Measurements from ENCODE around the gene PIKFYVE. TPM values are rescaled to one million over a fixed set of nuclear protein-coding genes. Genes with fewer than 3 reads are reported as not detected.
"Not testable (repeated sequence)": the region's sequence is repeated elsewhere in the genome, so short reads cannot be mapped to it uniquely, and the experiment has no call there.

Gene PIKFYVE
- total RNA-seq, 1 donor from 2014 or later = 37.4 TPM

DNA sequence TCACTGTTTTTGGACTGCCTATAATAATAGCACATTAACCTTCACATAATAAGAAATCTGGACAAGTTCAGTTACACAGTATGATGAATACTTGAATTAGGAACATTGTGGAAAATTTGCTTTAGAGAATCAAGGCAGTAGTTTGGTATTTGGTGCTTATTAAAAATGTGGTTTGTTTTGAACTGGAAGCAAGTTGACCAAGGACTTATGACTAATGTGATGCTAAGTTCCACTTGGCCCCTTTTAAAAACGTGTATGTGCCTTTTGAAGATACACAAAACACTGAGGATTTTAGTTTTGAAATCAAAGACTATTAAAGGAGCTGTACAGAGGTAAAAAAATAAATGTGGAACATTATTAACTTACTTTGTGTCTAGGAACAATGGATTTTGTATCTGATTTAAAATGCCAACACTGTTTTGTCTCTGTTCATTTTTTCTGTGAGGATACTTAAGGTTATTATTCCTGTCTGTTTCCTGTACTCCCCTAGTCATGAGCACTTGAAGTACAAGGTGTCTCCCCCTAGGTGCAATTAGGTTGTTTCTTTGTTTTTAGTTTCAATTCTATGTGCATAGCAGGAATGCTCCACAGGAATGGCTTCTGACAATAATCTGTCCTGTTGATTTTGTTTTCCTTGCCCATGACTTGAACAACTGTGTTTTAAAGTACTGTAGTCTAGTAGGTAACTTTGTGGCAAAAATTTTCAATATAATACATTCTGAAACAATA lies 91.0 kb downstream of the PIKFYVE start:
- intact Hi-C loops (cut with micrococcal nuclease) = no loop called here

DNA sequence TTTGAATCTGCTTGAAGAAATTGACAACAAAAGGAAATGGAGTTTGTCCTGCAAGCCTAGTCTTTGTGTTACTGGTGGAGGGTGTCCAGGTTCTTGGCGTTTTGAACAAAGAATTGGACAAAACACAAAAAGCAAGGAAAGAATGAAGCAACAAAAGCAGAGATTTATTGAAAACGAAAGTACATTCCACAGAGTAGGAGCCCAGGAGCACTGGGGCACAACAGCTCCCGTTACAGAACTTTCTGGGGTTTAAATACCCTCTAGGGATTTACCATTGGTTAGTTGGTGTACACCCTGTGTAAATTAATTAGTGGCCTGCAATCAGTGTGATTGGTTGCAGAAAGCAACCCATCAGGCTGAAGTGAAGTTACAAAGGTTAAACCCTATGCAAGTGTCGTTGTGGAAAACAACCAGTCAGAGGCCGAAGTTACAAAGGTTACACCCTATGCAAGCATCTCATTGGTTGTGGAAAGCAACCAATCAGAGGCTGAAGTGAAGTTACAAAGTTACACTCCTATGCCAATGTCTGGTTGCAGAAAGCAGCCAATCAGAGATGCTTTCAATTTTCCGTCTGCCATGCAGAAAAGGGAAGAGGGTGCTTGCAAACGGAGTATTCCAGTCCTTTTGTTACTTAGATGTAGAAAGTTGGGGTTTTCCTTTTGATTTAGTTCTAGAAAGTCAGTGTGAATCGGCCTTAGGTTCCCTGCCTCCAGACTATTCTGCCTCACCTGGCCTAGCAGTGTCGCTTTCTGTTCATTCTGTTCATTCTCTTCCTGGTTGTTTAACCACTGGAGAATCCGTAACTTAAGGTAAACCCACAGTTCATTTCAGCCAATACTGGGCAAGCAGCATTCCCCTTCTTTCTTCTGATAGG lies 92.9 kb downstream of the PIKFYVE start:
- intact Hi-C loops (cut with micrococcal nuclease) = no loop called here

DNA sequence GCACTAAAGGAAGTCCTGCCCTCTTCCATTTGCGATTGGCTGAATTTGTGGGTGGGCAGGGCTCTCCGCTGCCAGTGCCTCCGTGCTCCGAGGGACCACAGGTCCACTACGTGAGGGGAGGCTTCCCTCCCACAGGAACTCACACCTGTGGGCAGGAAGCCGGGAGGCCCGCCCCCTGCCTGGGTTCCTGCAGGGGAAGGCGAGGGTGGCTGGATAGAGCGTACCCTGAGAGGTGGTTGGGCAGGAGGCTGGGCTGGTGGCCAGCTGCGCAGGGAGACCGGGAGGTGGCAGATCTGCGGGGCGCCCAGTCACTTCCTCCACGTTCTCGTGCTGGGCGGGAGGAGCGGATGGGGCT lies 93.6 kb downstream of the PIKFYVE start:
- intact Hi-C loops (cut with micrococcal nuclease) = no loop called here

DNA sequence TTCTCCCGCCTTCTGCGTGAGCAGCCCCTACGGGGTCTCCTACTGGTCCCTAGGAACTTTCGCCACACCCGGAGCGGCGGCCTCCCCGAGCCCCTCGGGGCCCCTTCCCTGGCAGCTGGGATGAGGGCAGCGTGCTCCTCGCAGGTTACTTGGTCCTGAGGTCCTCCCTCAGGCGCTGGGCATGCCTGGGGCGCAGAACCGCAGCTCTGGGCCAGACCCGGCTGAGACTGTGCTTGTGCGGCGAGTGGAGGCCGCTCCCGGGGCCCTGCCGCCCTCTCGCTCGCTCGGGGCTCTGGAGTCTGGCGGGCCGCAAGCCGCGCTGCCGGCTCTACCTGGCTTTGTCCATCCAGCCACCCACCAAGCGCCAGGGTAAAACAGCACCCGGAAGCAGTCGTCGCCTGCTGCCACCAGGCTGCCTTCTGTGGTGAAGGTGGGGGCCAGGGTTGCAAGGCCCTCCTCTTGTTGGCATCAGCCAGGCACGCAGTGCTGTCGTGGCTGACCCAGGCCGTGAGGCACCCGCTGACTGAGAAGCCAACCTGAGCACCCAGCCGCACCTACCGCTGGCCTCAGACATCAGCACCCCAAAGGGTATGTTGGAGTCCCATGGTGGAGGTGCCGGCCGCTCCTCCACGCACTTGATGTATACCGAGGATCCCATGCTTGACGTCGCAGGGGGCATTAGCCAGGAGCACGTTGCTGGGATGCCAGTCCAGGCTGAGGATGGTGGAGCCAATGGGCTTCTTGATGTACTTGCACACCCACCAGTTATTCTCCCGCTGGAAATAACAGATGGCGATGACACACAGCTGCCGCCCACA lies 94.4 kb downstream of the PIKFYVE start:
- intact Hi-C loops (cut with micrococcal nuclease) = no loop called here

DNA sequence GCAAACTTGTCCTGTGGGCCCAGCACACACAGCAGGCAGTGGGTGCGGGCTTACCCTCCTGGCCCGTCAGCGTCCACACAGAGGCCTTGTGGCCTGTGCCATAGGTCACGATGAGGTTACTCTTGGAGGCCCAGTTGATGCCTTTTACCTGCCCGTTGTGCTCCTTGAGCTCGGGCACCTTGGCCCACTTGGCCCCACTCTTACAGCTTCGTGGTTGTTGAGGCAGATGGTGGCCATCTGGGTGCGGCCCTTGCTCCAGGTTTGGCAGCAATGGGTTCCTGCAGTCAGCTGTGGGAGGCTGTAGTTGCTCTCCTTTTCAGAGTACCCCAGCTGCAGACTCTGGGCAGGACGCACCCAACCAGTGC lies 95.0 kb downstream of the PIKFYVE start:
- intact Hi-C loops (cut with micrococcal nuclease) = no loop called here

DNA sequence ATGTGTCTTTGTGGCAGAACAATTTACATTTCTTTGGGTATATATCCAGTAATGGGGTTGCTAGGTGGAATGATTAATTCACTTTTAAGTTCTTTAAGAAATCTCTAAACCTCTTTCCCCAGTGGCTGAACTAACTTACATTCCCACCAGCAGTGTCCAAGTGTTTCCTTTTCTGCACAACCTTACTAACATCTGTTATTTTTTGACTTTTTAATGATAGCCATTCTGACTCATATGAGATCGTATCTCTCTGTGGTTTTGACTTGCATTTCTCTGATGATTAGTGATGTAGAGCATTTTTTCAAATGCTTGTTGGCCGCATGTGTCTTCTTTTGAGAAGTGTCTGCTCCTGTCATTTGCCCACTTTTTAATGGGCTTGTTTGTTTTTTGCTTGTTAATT lies 97.4 kb downstream of the PIKFYVE start:
- intact Hi-C loops (cut with micrococcal nuclease) = no loop called here

DNA sequence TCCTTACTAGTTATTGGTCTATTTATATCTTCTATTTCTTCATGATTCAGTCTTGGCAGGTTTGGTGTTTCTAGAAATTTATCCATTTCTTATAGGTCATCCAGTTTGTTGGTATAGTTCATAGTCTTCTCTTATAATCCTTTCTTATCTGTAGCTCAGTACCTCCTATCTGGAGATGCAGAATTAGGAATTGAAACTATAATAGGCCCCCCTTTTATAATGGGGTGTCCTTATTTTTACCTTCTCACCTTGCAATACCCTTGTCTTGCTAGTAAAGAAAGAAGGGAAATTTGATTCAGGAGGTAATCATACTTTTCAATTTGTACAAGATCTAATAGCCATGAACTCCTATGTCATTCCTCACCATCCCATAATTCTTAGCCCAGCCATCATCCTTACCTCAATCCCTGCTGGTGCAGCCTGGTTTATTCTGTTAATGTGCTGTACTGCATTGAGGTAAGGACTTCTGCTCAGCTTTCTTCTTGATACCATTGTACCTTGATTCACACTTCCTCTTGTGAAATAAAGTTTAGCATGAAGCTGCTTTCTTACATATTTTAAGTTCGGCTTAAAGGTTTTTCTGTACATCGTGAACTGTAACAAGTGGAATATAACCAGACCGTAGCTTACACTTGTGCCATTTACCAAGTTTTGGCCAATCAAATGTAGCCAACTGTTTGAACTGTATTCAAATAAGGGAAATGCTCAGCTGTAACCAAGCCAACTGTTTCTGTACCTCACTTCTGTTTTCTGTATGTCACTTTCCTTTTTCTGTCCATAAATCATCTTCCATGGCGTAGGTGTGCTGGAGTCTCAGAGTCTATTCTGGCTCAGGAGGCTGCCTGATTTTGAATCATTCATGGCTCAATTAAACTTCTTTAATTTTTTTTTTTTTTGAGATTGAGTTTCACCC lies 100.4 kb downstream of the PIKFYVE start:
- intact Hi-C loops (cut with micrococcal nuclease) = no loop called here

DNA sequence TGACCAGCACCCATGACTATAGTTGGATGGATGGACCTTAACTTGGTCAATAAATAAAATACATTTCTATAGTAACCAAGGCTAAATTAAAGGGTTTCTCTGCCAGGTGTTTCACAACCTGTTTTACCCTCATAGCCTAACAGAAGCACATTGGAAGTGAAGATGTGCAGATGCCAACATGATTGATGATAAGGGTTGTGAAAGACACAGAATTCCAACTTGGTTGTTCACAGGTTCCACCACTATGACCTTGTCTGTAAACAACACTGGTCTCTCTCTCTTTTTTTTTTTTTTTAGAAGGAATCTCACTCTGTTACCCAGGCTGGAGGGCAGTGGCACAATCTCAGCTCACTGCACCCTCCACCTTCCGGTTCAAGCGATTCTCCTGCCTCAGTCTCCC lies 103.0 kb downstream of the PIKFYVE start:
- intact Hi-C loops (cut with micrococcal nuclease) = no loop called here

DNA sequence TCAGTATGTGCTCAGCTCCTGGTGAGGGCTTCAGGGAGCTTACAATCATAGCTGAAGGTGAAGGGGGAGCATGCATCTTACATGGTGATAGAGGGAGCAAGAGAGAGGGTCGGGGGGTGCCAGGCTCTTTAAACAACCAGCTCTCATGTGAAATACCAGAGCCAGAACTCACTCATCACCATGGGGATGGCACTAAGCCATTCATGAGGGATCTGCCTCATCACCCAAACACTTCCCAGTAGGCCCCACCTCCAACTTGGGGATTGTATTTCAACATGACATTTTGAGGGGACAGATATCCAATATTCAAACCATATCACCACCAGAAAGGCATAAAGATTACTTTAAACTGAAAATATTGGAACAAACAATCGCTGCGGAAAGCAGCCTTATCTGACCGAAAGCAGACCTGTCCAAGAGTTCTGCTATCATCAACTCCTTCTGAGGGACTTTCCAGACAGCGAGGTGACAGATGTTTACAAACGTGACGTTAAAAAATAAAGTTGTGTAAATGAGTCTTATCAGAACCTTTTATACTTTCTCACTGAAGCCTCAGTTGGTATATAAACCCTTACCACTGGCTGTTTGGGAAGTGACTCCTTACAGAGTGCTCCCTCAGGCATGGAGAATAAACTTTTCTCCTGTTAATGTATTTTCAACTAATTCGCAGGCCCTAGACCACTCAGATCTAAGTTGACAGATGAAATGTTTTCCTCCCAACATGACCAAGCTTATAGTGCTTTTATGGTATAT lies 105.0 kb downstream of the PIKFYVE start:
- intact Hi-C loops (cut with micrococcal nuclease) = no loop called here

DNA sequence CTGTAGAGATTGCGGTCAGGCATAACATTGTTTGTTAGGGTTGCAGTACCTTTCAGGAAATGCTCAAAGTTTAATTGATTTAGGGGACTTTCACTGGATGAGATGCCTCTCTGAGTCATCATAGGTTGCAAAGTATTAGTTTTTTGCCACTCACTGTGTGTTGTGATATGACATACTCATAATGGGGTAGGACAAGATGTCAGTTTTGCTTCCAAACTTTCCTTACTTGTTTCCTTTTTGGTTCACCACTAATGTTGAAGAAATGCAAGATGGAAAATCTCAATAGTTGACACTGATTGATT lies 105.5 kb downstream of the PIKFYVE start:
- intact Hi-C loops (cut with micrococcal nuclease) = no loop called here

DNA sequence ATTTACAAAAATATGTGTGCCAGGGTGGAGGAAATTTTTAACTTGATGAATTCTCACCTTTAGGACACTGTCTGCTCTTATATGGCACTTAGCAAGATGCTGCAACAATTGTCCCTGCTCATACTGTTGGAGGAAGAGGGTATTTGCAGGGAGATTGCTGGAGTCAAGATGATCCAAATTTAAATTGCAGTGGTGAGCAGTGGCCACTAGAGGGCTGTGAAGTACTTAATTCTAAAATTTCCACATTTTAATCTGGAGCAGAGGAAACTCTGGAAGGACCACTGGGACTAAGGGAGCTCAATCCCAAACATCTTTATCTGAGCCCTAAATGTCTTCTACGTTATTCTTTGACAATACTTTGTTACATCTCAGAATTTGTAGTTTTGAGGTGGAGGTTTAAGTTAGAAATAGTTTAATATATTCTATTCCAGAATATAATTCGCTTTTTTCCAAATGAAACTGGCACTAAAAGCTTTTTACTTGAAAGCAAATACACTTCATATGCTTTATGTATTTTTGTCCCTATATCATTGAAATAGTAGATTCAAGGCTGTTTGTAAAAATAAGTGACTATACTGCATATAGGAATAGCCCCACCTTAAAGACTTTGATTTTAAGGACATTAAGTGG lies 107.5 kb downstream of the PIKFYVE start:
- intact Hi-C loops (cut with micrococcal nuclease) = loop anchor here (1.0 kb wide), 1 partner anchor 198 kb away; no protein-coding TSS in a partner anchor

DNA sequence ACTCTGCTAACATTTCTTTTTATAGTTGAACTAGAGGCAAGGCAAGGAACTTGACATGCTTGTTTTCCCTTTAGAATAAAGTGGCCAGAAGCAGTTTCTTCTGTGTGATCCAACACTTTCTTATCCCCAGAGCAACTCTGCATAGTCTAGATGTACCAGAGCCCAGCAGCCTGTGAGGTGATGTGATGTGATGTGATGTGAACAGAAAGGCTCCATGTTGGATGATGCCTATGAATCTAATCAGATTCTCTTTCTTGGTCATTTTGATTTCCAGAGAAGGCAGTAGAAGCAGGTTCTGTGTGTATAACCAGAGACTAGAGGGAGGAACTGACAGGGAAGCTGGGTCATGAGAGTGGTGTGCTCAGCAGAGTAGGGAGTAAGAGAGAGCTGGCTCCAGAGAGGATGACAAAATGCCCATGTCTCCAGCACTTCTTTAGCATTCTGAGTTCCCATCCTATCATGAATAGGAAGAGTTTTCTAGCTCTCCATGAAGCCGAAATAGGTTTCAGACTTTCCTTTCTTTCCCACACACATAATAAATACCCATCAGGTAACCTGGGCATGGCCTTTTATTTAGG lies 109.5 kb downstream of the PIKFYVE start:
- intact Hi-C loops (cut with micrococcal nuclease) = no loop called here

DNA sequence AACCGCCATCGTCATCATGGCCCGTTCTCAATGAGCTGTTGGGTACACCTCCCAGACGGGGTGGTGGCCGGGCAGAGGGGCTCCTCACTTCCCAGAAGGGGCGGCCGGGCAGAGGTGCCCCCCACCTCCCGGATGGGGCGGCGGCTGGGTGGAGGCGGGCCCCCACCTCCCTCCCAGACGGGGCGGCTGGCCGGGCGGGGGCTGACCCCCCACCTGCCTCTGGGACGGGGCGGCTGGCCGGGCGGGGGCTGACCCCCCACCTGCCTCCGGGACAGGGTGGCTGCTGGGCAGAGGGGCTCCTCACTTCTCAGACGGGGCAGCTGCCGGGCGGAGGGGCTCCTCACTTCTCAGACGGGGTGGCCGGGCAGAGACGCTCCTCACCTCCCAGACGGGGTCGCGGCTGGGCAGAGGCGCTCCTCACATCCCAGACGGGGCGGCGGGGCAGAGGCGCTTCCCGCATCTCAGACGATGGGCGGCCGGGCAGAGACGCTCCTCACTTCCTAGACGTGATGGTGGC lies 111.3 kb downstream of the PIKFYVE start:
- intact Hi-C loops (cut with micrococcal nuclease) = not testable (repeated sequence)

DNA sequence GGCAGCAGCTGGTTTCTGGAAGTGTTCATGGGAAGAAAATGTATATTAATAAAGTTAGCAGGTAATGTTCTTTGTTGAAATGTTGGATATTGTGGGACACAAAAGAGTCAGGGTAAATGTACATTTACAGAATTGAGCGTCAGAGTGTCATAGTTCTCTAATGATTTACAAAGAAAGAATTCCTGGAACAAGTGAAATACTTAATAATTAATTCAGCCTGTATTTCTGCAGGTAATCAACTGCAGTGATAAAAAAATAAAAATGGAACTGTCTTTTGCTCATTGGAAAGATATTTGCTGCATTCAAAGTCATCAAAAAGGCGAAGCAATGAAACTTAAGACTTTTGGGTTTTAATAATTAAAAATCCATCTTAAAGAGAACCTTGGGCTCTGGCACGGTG lies 113.1 kb downstream of the PIKFYVE start:
- intact Hi-C loops (cut with micrococcal nuclease) = no loop called here

DNA sequence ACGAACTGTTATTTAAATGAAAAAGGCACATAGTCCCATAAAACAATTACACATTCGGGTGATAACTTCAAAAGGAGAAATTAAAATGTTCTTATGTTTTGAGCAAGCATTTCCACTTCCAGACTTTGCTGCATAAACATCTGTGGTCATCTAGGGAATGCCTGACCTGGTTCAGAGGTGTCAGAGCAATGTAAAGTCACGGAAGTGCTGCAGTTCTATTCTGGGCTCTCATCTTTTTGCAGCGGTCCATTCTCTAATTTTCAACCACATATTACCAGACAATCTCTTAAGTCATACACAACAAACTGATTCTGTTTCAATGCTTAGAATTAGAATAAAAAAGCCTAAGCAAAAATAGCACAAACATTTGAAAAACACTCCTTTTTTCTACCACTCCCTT lies 118.6 kb downstream of the PIKFYVE start:
- intact Hi-C loops (cut with micrococcal nuclease) = no loop called here

DNA sequence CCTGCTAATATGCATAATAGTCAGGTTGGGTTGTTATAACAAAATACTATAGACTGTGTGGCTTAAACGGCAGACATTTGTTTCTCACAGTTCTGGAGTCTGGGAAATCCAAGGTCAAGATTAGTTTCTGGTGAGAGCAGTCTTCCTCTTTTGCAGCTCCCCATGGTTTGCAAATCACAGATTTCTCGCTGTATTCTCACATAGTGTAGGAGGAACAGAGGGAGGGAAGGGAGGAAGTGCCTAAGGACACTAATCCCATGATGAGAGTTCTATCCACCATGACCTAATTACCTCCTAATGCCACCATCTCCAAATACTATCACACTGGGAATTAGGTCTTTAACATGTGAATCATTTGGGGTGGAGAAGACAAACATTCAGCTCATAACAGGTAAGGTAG lies 120.5 kb downstream of the PIKFYVE start:
- intact Hi-C loops (cut with micrococcal nuclease) = no loop called here

DNA sequence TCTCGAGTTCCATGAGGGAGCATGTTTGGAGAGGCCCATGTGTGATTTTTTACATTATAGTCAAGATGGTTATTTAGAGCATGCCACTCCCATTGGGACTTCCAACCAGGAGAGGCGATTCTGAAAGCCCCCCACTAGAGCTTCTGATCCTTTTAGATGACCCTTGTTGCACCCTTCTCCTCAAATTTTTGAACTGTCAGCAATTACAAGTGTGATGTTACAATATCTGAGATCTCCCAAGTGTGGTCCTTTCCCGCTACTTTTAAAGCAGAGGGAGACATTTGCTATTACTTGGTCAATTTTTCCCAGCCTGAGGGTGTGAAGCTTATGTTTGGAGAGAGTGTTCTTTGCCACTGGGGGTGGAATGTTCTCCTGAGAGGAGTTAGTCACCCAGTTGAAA lies 123.9 kb downstream of the PIKFYVE start:
- intact Hi-C loops (cut with micrococcal nuclease) = loop anchor here (10.0 kb wide), 1 partner anchor 1685 kb away; no protein-coding TSS in a partner anchor

DNA sequence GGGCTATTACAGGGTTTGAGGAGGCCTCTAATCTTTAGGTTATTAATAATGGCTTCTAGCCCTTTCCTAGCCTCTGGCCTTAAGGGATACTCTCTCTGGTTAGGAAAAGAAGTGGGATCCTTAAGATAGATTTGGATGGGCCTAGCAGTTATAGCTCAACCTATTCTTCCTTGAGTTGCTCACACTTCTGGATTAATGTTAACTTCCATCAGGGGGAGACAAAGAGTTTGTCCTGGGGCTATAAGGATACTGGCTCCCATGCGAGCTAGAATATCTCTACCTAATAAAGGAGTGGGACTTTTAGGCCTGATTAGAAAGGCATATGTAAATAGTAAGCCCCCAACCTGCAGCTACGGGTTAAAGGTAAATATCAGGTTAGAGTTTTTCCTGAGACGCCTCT lies 126.2 kb downstream of the PIKFYVE start:
- intact Hi-C loops (cut with micrococcal nuclease) = loop anchor here (10.0 kb wide), 1 partner anchor 1683 kb away; no protein-coding TSS in a partner anchor

DNA sequence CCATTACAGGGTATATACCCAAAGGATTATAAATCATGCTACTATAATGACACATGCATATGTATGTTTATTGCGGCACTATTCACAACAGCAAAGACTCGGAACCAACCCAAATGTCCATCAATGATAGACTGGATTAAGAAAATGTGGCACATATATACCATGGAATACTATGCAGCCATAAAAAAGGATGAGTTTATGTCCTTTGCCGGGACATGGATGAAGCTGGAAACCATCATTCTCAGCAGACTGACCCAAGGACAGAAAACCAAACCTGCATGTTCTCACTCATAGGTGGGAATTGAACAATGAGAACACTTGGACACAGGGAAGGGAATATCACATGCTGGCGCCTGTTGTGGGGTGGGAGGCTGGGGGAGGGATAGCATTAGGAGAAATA lies 130.7 kb downstream of the PIKFYVE start:
- intact Hi-C loops (cut with micrococcal nuclease) = loop anchor here (10.0 kb wide), 1 partner anchor 1678 kb away; no protein-coding TSS in a partner anchor
